ENCODE results near the gene MRPL32.

The MRPL32 gene

DNA sequence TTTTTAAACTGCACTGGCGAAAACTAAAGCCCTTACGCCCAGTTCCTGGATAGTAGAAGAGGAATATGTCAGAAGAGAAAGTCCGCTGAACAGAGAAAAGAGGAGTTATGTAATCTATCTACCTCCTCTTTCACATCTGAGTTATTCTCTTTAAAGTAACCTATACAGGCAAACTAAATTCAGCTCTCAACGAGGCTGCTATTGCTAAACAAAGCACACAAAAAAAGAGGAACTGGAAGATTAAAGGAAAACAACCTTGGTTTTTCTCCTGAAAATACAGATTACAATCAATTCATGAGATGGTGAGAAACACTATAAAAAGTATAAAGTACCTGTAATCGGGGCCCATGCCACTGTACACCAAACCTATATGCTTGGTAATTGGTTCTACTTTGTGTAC, 6.0 kb upstream of the MRPL32 start:
- no peak for DNase-seq (ENCODE audit: low read depth, low spot score)

- DNase-seq (ENCODE audit: low read depth, low spot score): no peak
These were observed 3.4 kb upstream of the MRPL32 start for GRCh38 chr7:42928754-42929153.

GRCh38 chr7:42929449-42929848, 2.7 kb upstream of the MRPL32 start:
- DNase-seq (ENCODE audit: low read depth, low spot score): no peak

GRCh38 chr7:42930889-42931288, 1.3 kb upstream of the MRPL32 start:
- DNase-seq (ENCODE audit: low read depth, low spot score): peak; percentile 39

DNA sequence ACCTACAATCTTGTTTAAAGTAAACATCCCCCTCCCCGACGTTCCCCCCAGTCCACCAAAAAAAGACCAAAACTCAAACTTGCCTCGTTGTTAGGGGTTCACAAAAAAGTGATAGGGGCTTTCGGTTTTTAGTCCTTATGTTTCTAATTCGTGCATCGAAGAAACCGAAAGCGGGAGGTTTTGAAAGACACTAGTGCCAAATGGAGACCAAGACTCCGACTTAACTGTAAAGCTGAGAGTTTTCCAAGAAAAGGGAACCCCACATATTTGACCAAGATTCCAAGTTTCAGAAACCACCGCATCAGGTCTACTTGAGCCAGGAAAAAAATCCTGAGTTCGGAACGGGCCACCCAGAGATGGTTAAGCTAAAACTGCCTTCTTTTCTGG, 736 bp upstream of the MRPL32 start:
- DNase-seq (ENCODE audit: low read depth, low spot score): no peak

DNA sequence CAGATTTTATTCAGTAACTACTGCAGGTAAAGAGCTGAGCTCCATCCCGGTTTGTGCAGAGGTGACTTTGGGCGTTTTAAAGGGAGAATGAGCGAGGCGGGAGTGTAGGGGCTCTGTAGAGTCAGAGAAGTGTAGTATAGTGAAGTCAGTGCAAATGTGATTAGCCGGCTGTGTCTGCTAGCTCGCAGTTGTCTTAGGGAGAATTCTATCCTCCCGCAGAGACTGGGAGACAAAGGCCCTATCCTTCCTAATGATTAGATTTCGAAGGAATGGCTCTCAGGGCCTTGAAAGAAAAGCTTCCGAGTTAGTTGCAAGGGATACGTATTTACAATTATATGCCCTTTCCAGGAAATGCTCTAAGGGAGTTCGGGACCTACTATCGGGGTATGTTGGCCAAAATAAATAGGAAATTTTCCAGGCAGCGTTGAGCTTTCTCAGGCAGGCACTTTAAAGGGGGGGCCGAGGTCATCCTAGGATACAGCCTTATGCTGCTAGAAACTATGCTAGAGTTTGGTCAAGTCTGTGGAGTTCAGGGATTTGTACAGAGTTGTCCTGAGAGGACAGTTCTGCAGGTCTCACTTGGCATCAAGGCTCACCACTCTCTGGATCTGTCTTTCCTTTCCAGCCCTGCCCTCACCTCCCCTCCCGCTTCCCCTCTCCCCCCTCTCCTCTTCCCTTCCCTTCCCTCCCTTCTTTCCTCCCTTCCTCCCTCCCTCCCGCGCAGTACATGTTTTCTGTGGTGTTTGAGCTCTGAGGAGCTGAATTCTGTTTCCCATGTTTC, 825 bp downstream of the MRPL32 start:
- peak; percentile 44 for DNase-seq (ENCODE audit: low read depth, low spot score)

GRCh38 chr7:42934291-42934690, 2.1 kb downstream of the MRPL32 start:
- DNase-seq (ENCODE audit: low read depth, low spot score): no peak

DNA sequence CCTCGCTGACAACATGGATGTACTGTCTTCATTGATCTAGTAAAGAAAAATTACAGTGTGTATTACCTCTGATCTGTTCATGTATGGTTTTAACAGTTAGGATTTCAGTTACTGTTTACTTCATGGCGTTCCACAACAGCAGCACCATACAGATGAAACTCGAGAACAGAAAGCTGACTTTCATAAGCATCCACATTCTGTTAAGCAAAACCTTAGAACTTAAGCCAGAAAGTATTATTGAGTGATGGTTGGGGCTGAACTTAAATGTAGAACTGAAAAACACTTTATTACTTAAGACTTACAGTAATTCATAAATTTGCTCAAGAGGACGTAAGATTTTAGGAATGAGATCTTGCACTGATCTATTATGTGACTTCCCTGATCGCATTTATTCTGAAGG, 3.7 kb downstream of the MRPL32 start:
- DNase-seq (ENCODE audit: low read depth, low spot score): no peak

GRCh38 chr7:42939457-42940240, 7.5 kb downstream of the MRPL32 start:
- DNase-seq (ENCODE audit: low read depth, low spot score): no peak

GRCh38 chr7:42940985-42941847, 9.0 kb downstream of the MRPL32 start:
- peak; percentile 88 for DNase-seq (ENCODE audit: low read depth, low spot score)

- no peak for DNase-seq (ENCODE audit: low read depth, low spot score)
These were observed 13.8 kb downstream of the MRPL32 start for GRCh38 chr7:42945821-42946626.

GRCh38 chr7:42946627-42946950, 14.4 kb downstream of the MRPL32 start:
- DNase-seq (ENCODE audit: low read depth, low spot score): no peak

DNA sequence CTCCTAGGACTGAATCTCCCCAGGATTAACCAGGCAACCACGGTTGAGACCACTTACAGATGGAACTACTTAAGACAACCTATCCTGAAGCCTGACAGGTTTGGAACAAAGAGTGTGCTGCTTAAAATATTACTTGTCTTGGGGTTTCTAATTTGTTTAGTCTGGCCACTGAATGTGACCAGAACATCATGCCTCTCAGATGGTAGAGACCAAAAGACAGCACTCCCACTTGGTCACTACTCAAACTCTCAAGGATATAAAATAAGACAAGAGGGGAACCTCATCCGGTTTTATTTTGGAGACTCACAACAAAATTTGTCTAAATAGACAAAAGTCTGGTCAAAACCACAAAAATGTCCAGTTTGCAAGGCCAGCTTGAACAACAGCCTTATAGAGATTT, 15.3 kb downstream of the MRPL32 start:
- peak; percentile 24 for DNase-seq (ENCODE audit: low read depth, low spot score)

- DNase-seq (ENCODE audit: low read depth, low spot score): no peak
These were observed 18.2 kb downstream of the MRPL32 start for GRCh38 chr7:42950417-42950816.

DNA sequence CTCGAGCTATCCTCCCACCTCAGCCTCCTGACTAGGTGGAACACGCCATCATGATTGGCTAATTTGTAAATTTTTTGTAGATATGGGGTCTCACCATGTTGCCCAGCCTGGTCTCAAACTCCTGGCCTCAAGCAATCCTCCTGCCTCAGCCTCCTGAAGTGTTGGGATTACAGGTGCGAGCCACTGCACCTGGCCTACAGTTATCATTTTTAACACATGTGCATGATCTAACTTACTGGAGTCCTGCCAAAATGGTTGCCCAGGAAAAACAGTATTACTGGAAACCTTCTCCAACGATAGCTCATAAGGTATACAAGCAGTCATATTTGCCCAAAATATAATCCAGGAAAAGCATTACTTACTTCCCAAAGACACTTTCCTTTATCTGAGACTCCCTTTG, 20.2 kb downstream of the MRPL32 start:
- no peak for DNase-seq (ENCODE audit: low read depth, low spot score)

- no peak for DNase-seq (ENCODE audit: low read depth, low spot score)
These were observed 21.8 kb downstream of the MRPL32 start for GRCh38 chr7:42953994-42954393.

DNA sequence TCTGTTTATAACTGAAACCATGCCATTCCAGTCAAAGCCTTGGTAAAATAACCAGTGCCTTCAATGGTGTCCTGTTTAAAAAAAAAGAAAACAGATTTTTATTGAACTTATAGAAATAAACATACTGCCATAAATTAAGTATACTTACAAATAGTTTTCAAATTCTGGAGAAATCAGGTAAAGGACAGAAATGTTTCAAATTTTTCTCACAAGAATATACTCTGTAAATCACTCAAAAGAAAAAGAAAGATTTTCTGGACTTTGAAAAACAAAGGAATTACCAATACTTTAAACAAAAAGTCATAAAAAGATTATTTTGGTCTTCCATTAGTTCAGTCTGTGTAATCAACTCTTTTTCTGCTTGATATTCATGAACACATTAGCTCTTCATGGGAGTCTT, 23.9 kb downstream of the MRPL32 start:
- no peak for DNase-seq (ENCODE audit: low read depth, low spot score)

DNA sequence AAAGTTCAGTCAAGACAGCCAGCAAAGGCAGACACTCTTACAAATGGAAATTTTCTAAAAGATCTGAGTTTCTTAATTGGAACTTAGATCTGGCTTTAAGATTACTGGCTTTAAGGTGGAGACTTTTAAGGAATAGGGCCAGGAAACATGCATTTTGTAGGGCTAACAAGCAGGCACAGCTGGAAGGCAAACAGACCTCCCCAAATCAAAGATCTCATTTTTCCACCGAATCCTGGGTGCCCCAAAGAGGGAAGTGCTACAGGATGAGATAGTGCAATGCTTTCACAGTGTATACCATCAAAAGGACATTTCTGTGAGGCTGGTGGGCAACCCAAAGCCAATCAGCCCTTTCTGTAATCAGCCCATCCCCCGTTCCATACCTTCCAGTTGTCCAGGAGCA, 27.4 kb downstream of the MRPL32 start:
- DNase-seq (ENCODE audit: low read depth, low spot score): no peak

- no peak for DNase-seq (ENCODE audit: low read depth, low spot score)
These were observed 28.6 kb downstream of the MRPL32 start for GRCh38 chr7:42960762-42961161.

DNA sequence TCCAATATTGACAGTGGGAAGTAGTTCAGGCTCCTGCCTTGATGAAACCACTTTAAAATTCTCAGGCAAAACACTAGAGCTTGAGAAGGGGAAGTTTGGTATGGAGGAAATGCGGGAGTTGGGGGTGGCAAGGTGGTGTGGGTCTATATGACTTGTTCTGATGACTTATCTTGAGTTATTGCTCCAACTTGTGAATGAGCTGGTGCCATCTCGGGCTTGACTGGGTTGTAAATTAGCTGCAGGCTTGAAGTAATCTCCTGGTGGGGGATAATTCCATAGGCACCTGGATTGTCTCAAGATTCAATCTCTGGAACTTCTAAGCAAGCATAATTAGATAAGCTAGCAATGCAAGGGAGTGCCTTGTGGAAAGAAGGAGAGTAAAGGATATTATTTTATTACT, 29.0 kb downstream of the MRPL32 start:
- no peak for DNase-seq (ENCODE audit: low read depth, low spot score)

DNA sequence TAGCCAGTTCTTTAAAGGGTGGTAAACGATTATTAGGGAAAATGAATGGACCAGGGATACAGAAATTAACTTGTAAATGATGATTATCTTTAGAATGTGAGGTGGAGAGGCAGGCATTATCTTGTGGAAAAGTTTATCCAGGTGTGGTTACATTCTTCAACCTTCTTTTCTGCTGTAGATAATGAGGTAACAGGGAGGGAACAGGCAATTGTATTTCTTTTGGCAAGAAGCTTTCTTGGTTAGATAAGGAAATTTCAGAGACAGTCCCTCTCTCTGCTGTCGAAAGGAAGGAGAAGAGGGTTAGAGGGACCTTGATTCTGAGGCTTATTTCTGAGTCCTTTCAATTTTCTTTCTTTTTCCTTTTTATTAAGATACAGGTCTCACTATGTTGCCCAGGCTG, 32.1 kb downstream of the MRPL32 start:
- DNase-seq (ENCODE audit: low read depth, low spot score): no peak

Measured in astrocyte of the hippocampus (primary cell).